HG02938 (cell line): ENCODE results near the gene KIF19.

Experiments
- ATAC-seq: cut with Tn5 transposase; IDR thresholded peaks from one replicate; pipeline ENCODE4 v1.9.1; 2021; ENCODE audit warnings: mild to moderate bottlenecking, moderate library complexity; ENCODE audit not compliant: unreplicated experiment

The KIF19 gene

GRCh38 chr17:74339537-74340195, 13.6 kb downstream of the KIF19 start:
- no peak for ATAC-seq

DNA sequence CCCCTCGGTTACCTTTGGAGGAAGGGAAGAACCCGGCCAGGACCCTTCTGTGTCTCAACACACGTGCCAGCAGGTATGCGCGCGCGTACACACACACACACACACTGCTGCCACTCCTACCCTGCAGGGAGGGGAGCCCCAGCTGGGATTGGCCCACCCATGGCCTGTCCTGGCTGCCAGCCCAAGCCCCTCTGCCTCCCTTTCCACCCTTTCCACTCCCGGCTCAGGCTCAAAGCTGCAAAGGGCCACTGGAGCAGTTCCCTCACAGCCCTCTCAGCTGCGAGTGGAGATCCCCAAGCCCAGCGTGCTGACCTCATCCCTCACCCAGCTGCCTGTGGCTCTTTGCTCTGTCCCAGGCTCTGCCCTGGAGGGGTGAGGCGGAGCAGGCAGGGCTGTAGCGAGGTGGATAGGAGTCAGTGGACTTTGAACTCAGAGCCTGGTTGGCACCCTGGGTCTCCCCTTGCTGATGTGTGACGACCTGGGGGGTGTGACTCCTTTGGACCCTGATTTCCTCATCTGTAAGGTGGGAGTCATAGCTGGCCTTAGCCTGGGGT, 14.5 kb downstream of the KIF19 start:
- ATAC-seq, result no peak

GRCh38 chr17:74342224-74342623, 16.2 kb downstream of the KIF19 start:
- ATAC-seq, result no peak

DNA sequence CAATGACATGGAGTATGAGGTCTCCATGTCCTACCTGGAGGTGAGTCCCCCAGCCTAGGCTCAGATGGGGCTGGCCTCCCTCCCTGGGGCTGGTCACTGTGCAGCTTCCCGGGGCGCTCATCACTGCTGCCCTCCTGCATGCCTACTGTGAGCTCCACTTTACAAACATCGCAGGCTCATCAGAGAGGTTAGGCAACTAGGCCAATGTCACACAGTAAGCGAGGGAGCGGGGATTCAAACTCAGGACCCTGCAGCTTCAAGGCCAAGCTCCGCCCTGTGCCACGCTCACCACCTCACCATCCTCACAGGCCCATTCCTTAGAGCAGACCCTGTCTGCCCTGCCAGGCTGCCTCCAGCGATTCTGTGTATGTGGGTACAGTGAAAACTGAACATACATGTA, 17.1 kb downstream of the KIF19 start:
- no peak for ATAC-seq

- no peak for ATAC-seq
These were observed 17.7 kb downstream of the KIF19 start for GRCh38 chr17:74343526-74344284.

- no peak for ATAC-seq
These were observed 18.6 kb downstream of the KIF19 start for GRCh38 chr17:74344658-74345057.

DNA sequence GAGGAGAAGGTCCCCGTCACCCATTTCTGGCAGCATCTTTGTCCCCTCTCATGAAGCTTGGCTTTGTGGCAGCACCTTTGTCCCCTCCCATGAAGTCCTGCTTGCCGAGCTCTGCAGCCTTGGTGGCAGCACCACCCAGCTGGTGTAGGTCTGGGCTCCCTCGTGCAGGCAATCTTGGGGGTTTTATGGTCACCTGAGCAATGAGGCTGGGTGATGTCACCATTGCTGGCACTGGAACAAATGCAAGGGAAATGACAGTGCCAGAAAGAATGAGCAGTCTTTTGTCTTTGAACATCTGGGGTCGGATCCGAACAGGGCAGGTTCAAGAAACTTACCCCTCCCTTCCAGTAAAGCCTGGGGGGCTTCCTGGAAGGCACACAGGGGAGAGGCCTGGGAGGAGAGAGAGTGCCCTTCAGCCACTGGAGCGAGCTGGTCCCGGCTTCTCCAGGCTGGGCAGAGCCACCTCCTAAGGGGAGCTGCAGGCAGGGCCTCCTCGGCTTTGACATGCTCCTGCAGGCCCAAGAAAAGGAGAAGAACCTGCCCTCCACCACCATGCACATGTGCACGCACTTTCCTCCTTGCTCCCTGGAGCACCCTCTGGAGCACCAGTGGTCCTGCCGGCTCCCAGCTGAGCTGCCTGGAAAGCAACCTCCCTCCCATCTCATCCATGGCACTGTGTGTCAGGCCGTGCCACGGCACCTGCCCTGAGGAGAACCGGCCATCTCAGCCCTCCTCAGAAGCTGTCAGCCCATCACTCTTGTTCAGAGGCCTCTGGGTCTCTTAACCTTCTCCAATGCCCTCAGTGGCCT, 19.6 kb downstream of the KIF19 start:
- ATAC-seq, result no peak

- no peak for ATAC-seq
These were observed 21.6 kb downstream of the KIF19 start for GRCh38 chr17:74347646-74348045.

- ATAC-seq, result no peak
These were observed 23.1 kb downstream of the KIF19 start for GRCh38 chr17:74349120-74349519.

DNA sequence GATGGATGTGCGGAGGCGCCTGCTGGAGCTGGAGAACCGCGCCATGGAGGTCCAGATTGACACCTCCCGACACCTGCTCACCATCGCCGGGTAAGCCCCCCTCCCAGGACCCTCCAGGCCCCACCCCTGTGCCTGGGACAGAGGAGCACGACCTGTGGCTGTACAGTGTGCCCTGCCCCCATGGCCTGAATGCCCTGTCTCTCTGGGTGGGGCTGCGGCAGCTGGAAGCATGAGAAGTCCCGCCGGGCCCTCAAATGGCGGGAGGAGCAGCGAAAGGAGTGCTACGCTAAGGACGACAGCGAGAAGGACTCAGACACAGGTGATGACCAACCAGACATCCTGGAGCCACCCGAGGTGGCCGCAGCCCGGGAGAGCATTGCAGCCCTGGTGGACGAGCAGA, 24.5 kb downstream of the KIF19 start:
- ATAC-seq, result no peak

GRCh38 chr17:74351552-74352210, 25.7 kb downstream of the KIF19 start:
- ATAC-seq, result no peak

- ATAC-seq, result no peak
These were observed 27.5 kb downstream of the KIF19 start for GRCh38 chr17:74353446-74354060.

DNA sequence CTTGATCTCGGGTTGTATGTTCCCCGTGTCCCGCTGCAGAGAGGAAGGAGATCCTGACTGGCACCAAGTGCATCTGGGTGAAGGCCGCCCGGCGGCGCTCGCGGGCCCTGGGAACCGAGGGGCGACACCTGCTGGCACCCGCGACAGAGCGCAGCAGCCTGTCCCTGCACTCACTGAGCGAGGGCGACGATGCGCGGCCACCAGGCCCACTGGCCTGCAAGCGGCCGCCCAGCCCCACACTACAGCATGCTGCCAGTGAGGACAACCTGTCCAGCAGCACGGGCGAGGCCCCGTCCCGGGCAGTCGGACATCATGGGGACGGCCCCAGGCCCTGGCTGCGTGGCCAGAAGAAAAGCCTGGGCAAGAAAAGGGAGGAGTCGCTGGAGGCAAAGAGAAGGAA, 28.1 kb downstream of the KIF19 start:
- no peak for ATAC-seq

DNA sequence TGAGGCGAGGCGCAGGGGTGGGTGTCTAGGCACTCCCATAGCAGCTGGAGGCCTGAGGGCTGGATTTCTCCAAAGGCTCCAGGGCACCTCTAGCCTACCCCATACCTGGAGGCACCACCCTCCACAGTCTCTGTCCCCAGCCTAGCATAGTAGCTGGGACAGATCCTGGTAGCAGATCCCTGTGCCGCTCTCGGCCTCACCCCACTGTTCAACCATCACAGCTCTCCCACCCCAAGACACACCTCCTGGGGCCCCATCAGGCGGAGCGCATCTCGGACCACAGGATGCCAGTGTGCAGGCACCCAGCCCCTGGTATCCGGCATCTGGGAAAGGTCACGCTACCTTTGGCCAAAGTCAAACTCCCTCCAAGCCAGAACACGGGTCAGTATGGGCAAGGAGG, 28.5 kb downstream of the KIF19 start:
- ATAC-seq, result no peak

DNA sequence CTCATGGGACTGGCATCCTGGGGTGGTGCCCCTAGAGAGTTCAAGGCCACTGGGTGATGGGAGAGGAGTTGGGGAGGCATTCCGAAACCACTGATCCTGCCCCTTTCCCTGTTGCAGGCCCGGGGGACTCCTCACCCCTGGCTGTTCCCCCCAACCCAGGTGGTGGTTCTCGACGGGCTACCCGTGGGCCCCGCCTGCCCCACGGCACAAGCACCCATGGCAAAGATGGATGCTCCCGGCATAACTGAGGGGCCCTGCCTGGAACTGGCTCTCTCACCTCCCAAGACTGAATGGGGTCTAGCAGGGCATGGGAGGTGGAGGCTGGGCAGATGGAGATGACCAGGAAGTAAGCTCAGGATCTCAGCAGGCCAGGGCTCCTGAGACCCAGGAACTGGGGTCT, 29.0 kb downstream of the KIF19 start:
- ATAC-seq, result no peak

- no peak for ATAC-seq
These were observed 30.8 kb downstream of the KIF19 start for GRCh38 chr17:74356646-74357465.

GRCh38 chr17:74357466-74357809, 31.4 kb downstream of the KIF19 start:
- no peak for ATAC-seq

DNA sequence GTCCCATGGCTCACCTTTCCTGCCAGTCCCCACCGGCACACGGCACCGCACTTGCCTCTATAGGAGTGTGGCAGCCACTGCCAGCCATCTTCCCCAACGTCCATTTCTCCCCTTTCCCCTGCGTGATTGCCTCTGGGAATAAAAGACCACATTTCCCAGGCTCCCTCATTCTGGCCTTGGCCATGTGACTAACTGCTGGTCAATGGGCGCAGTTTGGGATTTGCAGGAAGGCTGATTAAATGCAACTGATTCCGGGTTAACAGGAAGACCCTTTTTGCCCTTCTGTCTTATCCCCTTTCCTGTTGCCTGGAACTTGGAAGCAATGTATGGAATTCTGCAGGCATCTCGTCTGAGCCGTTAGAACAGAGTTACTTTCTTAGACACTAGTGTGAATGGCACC, 32.7 kb downstream of the KIF19 start:
- no peak for ATAC-seq

DNA sequence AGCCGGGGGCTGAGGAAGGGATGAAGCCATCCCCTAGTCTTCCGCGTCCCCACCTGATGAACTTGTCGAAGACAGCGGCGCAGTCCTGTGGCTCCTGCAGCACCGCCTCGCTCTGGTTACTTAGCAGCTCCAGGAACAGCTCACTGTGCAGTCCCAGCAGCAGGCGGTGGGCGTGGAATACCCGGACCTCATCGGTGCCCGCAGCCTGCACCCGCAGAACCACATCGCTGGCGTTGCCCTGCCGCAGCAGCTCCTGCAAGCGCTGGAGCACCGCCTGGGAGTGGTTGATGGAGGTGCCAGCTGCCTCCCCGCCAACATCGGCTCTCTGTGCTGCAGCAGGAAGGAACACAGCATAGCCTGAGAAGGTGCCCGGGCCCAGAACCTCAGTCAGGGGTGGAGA, 33.9 kb downstream of the KIF19 start:
- ATAC-seq, result no peak

- ATAC-seq, result no peak
These were observed 34.8 kb downstream of the KIF19 start for GRCh38 chr17:74360899-74361229.
